ENCODE measurements around the gene ZNF330.

DNA sequence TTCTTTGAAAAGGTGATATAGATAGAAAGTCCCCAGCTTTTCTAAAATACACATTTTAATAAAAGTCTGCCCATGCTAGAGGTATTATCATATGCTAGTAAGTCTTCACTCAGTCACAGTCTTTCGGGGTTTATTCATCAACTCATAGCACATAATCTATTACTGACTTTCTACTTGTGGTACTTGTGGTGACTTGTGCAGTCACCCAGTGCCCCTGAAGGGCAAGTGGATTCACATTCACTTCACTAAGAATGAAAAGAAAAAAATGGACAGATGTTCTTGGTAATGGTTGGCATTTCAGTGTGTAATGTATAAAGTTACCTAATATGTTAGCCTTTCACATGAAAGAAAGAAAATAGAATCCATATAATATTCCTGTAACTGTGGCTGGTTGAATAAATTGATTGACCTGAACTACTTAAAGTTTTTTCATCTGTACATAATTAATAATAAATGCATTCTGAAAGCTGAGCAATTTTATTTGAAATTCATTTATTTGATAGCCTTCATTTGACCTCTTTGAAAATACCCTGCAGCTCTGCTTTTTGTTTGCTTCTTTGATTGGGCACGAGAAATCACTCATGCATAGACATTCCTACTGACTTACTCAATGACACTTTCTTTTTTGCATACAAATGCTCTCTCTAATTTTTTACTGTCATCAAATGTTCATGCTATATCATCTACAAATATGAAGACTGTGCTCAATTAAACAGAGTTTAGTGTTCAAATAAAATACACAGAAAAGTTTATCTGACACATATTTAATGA is 39.5 kb upstream of the ZNF330 start:
- TF ChIP-seq EP300 (IDR thresholded peaks at IDR 0.05), result no peak
- no peak for TF ChIP-seq POLR2A (IDR thresholded peaks at IDR 0.05)
- TF ChIP-seq, protein P1, sequence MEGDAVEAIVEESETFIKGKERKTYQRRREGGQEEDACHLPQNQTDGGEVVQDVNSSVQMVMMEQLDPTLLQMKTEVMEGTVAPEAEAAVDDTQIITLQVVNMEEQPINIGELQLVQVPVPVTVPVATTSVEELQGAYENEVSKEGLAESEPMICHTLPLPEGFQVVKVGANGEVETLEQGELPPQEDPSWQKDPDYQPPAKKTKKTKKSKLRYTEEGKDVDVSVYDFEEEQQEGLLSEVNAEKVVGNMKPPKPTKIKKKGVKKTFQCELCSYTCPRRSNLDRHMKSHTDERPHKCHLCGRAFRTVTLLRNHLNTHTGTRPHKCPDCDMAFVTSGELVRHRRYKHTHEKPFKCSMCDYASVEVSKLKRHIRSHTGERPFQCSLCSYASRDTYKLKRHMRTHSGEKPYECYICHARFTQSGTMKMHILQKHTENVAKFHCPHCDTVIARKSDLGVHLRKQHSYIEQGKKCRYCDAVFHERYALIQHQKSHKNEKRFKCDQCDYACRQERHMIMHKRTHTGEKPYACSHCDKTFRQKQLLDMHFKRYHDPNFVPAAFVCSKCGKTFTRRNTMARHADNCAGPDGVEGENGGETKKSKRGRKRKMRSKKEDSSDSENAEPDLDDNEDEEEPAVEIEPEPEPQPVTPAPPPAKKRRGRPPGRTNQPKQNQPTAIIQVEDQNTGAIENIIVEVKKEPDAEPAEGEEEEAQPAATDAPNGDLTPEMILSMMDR (IDR thresholded peaks at IDR 0.05), result no peak
